Upper lobe of left lung (tissue), 6 donors: ENCODE measurements around the gene CIC. TPM values are rescaled to one million over a fixed set of nuclear protein-coding genes. Genes with fewer than 3 reads are reported as not detected.

Experiments used
- ATAC-seq, 2 donors: fragments of 200-7000 bp; cut with Tn5 transposase; one replicate each; pipeline ENCODE4 v1.9.1; 2022; ENCODE audit warnings: mild to moderate bottlenecking in 2 of 2, moderate library complexity in 2 of 2; ENCODE audit not compliant: low FRiP score in 2 of 2
- DNase-seq, 2 donors: peaks; one replicate each; pipeline ENCODE4 v3.0.0-alpha.2; 2019 to 2020
- H3K27ac ChIP-seq, 4 donors: fragments of 200-600 bp; sonication (generic); one replicate each; pipeline ENCODE4 v1.5.1; 2016 to 2019
- H3K27me3 ChIP-seq, 4 donors: fragments of 200-600 bp; sonication (generic); one replicate each; pipeline ENCODE4 v1.5.1; 2017 to 2019
- H3K36me3 ChIP-seq, 4 donors: fragments of 200-600 bp; sonication (generic); one replicate each; pipeline ENCODE4 v1.5.1; 2016 to 2019
- H3K4me1 ChIP-seq, 4 donors: fragments of 200-600 bp; sonication (generic); one replicate each; pipeline ENCODE4 v1.5.1; 2018 to 2019
- H3K4me3 ChIP-seq, 4 donors: fragments of 200-600 bp; sonication (generic); one replicate each; pipeline ENCODE4 v1.5.1; 2017 to 2019; ENCODE audit warnings: mild to moderate bottlenecking in 2 of 4, moderate library complexity in 1 of 4
- H3K9me3 ChIP-seq, 4 donors: fragments of 200-600 bp; sonication (generic); one replicate each; pipeline ENCODE4 v1.5.1; 2018 to 2019
- EP300 ChIP-seq, 4 donors: sonication (generic); formaldehyde crosslinking; IDR thresholded peaks; one replicate each; pipeline ENCODE4 v1.5.1; 2017; ENCODE audit warnings: antibody characterized with exemption in 4 of 4, control low read depth in 2 of 4
- POLR2A ChIP-seq, 4 donors: fragments of 450-650 bp; IDR thresholded peaks; one replicate each; pipeline ENCODE4 v1.5.1; 2016 to 2017; ENCODE audit warnings: antibody characterized with exemption in 4 of 4, mild to moderate bottlenecking in 2 of 4
- POLR2AphosphoS5 ChIP-seq, 2 donors: sonication (generic); formaldehyde crosslinking; IDR thresholded peaks; one replicate each; pipeline ENCODE4 v1.5.1; 2017; ENCODE audit warnings: antibody characterized with exemption in 2 of 2
- WGBS, 2 donors: methylation state at CpG; one replicate each; pipeline ENCODE4 v1.1.5; 2017 to 2018; 5-methylcytosine and 5-hydroxymethylcytosine counted together
- total RNA-seq, 6 donors: library from RNA; depleted of rRNA in 4 of 6; stranded (reverse); fragments of >200 nt in 4 of 6; gene quantifications; one replicate each; pipeline versions ENCODE4 v1.1.0 to v1.2.1, GENCODE V29; 2016 to 2021
- TF ChIP-seq, protein P1 (sequence below), 6 experiments: fragments of 450-650 bp in 4 of 6; fragments of 200-600 bp in 2 of 6; sonication (generic) in 2 of 6; IDR thresholded peaks; one replicate each; pipeline ENCODE4 v1.5.1; 2016 to 2019; ENCODE audit warnings: antibody characterized with exemption in 6 of 6
- donor health status: DM: no; HTN: no; CAD: no; lungs with moderate emphysema.
- donor health status: DM: no; HTN: yes; CAD: no; lungs with severe emphysema.

The CIC gene
- total RNA-seq, 6 donors from 2014 or later, result 52.6 to 170 (median 77.7) TPM

DNA sequence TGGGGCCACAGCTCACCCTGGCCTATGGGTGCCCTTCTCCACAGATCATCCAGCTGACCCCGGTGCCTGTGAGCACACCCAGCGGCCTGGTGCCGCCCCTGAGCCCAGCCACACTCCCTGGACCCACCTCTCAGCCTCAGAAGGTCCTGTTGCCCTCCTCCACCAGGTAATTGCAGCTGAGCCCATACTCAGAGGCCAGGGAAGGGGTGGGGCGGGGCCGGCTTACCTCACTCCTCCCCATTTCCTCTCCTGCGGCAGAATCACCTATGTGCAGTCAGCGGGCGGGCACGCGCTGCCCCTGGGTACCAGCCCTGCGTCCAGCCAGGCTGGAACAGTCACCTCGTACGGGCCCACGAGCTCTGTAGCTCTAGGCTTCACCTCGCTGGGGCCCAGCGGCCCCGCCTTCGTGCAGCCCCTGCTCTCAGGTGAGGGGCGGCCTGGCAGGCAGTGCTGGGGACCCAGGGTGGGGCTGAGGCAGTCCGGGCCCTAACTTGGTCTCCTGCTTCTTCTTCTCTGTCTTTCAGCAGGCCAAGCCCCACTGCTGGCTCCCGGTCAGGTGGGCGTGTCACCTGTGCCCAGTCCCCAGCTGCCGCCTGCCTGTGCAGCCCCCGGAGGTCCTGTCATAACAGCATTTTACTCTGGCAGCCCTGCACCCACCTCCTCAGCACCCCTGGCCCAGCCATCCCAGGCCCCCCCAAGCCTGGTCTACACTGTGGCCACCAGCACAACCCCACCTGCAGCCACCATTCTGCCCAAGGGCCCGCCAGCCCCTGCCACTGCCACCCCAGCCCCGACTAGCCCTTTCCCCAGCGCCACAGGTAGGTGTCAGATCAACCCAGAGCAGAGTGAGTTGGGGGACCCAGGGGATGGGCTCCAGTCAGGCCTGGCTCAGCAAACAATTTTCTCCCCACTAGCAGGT is 23.2 kb downstream of the CIC start:
- no peaks in the 10 kb centered on the region for H3K9me3 ChIP-seq
- H3K27ac ChIP-seq, result no peak overlapping the region
- TF ChIP-seq POLR2AphosphoS5 (IDR thresholded peaks at IDR 0.05) (no peak), POLR2A (IDR thresholded peaks at IDR 0.05) (no peak), EP300 (IDR thresholded peaks at IDR 0.05) (no peak)
- TF ChIP-seq, protein P1, sequence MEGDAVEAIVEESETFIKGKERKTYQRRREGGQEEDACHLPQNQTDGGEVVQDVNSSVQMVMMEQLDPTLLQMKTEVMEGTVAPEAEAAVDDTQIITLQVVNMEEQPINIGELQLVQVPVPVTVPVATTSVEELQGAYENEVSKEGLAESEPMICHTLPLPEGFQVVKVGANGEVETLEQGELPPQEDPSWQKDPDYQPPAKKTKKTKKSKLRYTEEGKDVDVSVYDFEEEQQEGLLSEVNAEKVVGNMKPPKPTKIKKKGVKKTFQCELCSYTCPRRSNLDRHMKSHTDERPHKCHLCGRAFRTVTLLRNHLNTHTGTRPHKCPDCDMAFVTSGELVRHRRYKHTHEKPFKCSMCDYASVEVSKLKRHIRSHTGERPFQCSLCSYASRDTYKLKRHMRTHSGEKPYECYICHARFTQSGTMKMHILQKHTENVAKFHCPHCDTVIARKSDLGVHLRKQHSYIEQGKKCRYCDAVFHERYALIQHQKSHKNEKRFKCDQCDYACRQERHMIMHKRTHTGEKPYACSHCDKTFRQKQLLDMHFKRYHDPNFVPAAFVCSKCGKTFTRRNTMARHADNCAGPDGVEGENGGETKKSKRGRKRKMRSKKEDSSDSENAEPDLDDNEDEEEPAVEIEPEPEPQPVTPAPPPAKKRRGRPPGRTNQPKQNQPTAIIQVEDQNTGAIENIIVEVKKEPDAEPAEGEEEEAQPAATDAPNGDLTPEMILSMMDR (IDR thresholded peaks at IDR 0.05), result no peak
- H3K27me3 ChIP-seq, result no peaks in the 10 kb centered on the region
- H3K4me3 ChIP-seq, result no peak overlapping the region
- DNase-seq, result peak in 1 of 2 donors; percentile 75
- no peaks in the 10 kb centered on the region for H3K4me1 ChIP-seq
- peaks cover 27 to 92% (median 79%) of the 10 kb centered on the region in 4 donors for H3K36me3 ChIP-seq
- WGBS, 2 donors, result 90 to 95% methylated on average over 5 to 26 of the region's 27 CpGs
- ATAC-seq, result no peak

DNA sequence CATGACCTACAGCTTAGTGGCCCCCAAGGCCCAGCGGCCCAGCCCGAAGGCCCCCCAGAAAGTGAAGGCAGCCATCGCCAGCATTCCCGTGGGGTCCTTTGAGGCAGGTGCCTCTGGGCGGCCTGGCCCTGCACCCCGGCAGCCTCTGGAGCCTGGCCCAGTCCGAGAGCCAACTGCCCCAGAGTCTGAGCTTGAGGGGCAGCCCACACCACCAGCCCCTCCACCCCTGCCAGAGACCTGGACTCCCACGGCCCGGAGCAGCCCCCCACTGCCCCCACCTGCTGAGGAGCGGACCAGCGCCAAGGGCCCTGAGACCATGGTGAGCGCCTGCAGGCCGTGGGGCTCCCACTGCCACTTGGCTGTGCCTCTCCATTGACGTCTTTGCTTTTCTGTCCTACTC is 23.9 kb downstream of the CIC start:
- 94 to 99% methylated on average over 7 to 13 of the region's 14 CpGs for WGBS, 2 donors
- TF ChIP-seq, protein P1 (IDR thresholded peaks at IDR 0.05), result no peak
- TF ChIP-seq POLR2A (IDR thresholded peaks at IDR 0.05), result no peak
- TF ChIP-seq EP300 (IDR thresholded peaks at IDR 0.05), result no peak
- TF ChIP-seq POLR2AphosphoS5 (IDR thresholded peaks at IDR 0.05), result no peak
- Histone ChIP-seq H3K4me1 (no peaks in the 10 kb centered on the region), H3K4me3 (no peak overlapping the region), H3K9me3 (no peaks in the 10 kb centered on the region), H3K27me3 (no peaks in the 10 kb centered on the region), H3K36me3 (peaks cover 27 to 85% (median 72%) of the 10 kb centered on the region in 4 donors), H3K27ac (no peak overlapping the region)
- ATAC-seq (no peak), DNase-seq (peak in 1 of 2 donors; percentile 77)

- H3K4me3 ChIP-seq, result no peak overlapping the region
- H3K27ac ChIP-seq, result no peak overlapping the region
- no peaks in the 10 kb centered on the region for H3K27me3 ChIP-seq
- WGBS, 2 donors, result 86 to 94% methylated on average over 13 to 16 of the region's 17 CpGs
- no peaks in the 10 kb centered on the region for H3K4me1 ChIP-seq
- peaks cover 27 to 79% (median 67%) of the 10 kb centered on the region in 4 donors for H3K36me3 ChIP-seq
- no peaks in the 10 kb centered on the region for H3K9me3 ChIP-seq
- ATAC-seq (no peak), DNase-seq (peak in 1 of 2 donors; percentile 73)
- TF ChIP-seq, protein P1 (IDR thresholded peaks at IDR 0.05), result peak in 1 of 6 experiments; percentile 15
- TF ChIP-seq EP300 (IDR thresholded peaks at IDR 0.05), result no peak
Measured at GRCh38 chr19:42293540-42293939, 24.5 kb downstream of the CIC start.

DNA sequence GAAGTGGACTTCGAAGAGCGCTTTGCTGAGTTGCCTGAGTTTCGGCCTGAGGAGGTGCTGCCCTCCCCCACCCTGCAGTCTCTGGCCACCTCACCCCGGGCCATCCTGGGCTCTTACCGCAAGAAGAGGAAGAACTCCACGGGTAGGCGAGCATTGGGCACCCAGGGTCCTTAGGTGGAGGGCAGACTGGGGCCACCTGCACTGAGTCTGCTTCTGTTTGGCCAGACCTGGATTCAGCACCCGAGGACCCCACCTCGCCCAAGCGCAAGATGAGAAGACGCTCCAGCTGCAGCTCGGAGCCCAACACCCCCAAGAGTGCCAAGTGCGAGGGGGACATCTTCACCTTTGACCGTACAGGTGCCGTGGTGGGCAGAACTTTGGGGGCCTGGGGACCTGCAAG is 24.9 kb downstream of the CIC start:
- Histone ChIP-seq H3K4me3 (no peak overlapping the region), H3K4me1 (no peaks in the 10 kb centered on the region), H3K36me3 (peaks cover 27 to 75% (median 63%) of the 10 kb centered on the region in 4 donors), H3K27me3 (no peaks in the 10 kb centered on the region), H3K27ac (no peak overlapping the region), H3K9me3 (no peaks in the 10 kb centered on the region)
- TF ChIP-seq POLR2A (IDR thresholded peaks at IDR 0.05) (no peak), POLR2AphosphoS5 (IDR thresholded peaks at IDR 0.05) (no peak), EP300 (IDR thresholded peaks at IDR 0.05) (no peak)
- TF ChIP-seq, protein P1 (IDR thresholded peaks at IDR 0.05), result no peak
- 89 to 93% methylated on average over 7 to 15 of the region's 15 CpGs for WGBS, 2 donors
- ATAC-seq (no peak), DNase-seq (no peak)
